GM13976 (cell line): ENCODE measurements around the gene TEDDM1.

Experiments
- DNase-seq: peaks from one replicate; pipeline ENCODE4 v3.0.0; 2012; ENCODE audit warnings: low spot score
- in situ Hi-C: fragments of 300-500 bp; cut with MboI; formaldehyde crosslinking; loops from one replicate; pipeline ENCODE4 v1.12.0; 2022; ENCODE audit warnings: low sequenced_read_pairs, mixed read lengths, inconsistent platforms; ENCODE audit not compliant: unreplicated experiment
- TF ChIP-seq, protein P1 (sequence below): IDR thresholded peaks from 2 replicates; pipeline ENCODE4 v1.5.1; 2012; ENCODE audit warnings: borderline replicate concordance, mild to moderate bottlenecking; ENCODE audit not compliant: insufficient read depth; ENCODE audit errors: extremely low read depth, missing control alignments, control extremely low read depth

Gene TEDDM1

GRCh38 chr1:182368903-182369302, 31.6 kb downstream of the TEDDM1 start:
- in situ Hi-C loops: no loop called here
- no peak for DNase-seq
- TF ChIP-seq, protein P1, sequence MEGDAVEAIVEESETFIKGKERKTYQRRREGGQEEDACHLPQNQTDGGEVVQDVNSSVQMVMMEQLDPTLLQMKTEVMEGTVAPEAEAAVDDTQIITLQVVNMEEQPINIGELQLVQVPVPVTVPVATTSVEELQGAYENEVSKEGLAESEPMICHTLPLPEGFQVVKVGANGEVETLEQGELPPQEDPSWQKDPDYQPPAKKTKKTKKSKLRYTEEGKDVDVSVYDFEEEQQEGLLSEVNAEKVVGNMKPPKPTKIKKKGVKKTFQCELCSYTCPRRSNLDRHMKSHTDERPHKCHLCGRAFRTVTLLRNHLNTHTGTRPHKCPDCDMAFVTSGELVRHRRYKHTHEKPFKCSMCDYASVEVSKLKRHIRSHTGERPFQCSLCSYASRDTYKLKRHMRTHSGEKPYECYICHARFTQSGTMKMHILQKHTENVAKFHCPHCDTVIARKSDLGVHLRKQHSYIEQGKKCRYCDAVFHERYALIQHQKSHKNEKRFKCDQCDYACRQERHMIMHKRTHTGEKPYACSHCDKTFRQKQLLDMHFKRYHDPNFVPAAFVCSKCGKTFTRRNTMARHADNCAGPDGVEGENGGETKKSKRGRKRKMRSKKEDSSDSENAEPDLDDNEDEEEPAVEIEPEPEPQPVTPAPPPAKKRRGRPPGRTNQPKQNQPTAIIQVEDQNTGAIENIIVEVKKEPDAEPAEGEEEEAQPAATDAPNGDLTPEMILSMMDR: no peak

GRCh38 chr1:182368358-182368757, 32.1 kb downstream of the TEDDM1 start:
- no peak for DNase-seq
- in situ Hi-C loops: no loop called here
- TF ChIP-seq, protein P1: no peak

- TF ChIP-seq, protein P1: no peak
- no peak for DNase-seq
- in situ Hi-C loops: no loop called here
Observed at GRCh38 chr1:182367926-182368325, 32.5 kb downstream of the TEDDM1 start.

GRCh38 chr1:182366596-182366995, 33.9 kb downstream of the TEDDM1 start:
- TF ChIP-seq, protein P1: no peak
- in situ Hi-C loops: no loop called here
- no peak for DNase-seq

DNA sequence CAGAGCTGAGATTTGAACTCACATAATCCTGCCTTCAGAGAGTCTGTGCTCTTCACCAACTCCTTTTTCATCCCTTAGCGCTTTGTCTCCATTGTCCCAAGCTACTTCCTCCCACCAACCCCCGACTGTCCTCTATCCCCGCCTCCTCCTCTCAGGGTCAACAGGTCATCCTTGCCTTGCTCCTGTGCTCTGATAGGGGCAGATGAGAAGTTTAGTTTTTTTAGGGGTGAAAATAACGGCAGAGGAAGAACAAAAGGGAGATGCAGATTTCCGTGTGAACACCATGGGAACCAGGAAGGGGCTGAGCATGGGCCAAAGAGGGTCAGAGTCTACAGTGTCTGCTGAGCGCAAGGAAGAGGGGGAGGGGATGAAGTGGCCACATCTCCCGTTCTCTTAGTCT, 40.8 kb downstream of the TEDDM1 start:
- TF ChIP-seq, protein P1: no peak
- in situ Hi-C loops: no loop called here
- DNase-seq: no peak

DNA sequence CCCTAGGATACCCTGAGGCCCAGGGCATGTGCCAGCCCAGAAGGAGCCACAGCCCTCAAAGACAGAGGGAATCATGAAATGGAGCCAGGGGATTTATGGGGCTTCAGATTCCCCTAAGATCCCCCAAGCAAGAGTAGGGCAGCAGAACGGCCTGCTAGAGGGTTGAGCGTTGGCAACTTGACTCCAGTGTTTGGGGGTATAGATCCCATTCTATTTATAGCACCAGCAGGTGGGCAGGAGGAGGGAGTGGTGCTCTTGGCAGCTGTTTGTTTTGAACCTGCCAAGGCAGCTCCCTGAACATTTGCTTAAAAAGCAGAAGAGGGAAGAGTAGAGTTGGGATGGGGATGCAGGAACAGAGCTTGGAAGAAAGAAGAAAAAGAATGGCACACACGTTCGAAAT, 42.6 kb downstream of the TEDDM1 start:
- in situ Hi-C loops: no loop called here
- TF ChIP-seq, protein P1: no peak
- DNase-seq: no peak

DNA sequence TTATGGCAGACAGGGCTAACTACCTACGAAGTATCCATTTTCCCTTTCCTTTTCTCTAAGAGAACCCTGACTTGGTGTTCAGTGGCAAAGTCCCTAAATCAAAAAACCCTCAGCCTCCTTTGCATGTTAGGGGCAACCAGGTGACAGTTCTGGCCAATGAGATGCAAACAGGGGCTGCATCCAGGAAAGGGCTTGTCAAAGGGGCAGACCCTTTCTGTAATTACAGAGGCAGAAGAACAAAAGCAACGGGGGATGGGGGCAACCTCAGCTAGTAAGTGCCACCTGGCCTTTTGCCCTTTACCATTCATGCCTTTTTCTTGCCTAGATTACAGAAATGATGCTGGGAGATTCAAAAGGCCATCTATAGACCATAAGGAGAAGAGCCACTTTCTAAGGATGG, 43.3 kb downstream of the TEDDM1 start:
- TF ChIP-seq, protein P1: no peak
- no peak for DNase-seq
- in situ Hi-C loops: no loop called here
